Upper lobe of right lung (tissue), 1 donor: ENCODE results near the gene TIPRL. TPM values are rescaled to one million over a fixed set of nuclear protein-coding genes. Genes with fewer than 3 reads are reported as not detected.

ENCODE experiments used
- ATAC-seq: fragments of 200-7000 bp; cut with Tn5 transposase; one replicate; pipeline ENCODE4 v1.9.1; 2020; ENCODE audit warnings: mild to moderate bottlenecking, moderate library complexity
- DNase-seq: peaks from one replicate; pipeline ENCODE4 v3.0.0-alpha.2; 2020
- H3K27ac ChIP-seq: fragments of 200-600 bp; one replicate; pipeline ENCODE4 v1.8.0; 2022
- H3K27me3 ChIP-seq: fragments of 200-600 bp; one replicate; pipeline ENCODE4 v1.8.0; 2022; ENCODE audit warnings: mild to moderate bottlenecking
- H3K36me3 ChIP-seq: fragments of 200-600 bp; one replicate; pipeline ENCODE4 v1.8.0; 2022
- H3K4me1 ChIP-seq: fragments of 200-600 bp; one replicate; pipeline ENCODE4 v1.8.0; 2022
- H3K4me3 ChIP-seq: fragments of 200-600 bp; one replicate; pipeline ENCODE4 v1.8.0; 2022; ENCODE audit warnings: mild to moderate bottlenecking
- H3K9me3 ChIP-seq: fragments of 200-600 bp; one replicate; pipeline ENCODE4 v1.8.0; 2022
- CTCF ChIP-seq: fragments of 200-600 bp; IDR thresholded peaks from one replicate; pipeline ENCODE4 v1.8.0; 2022; ENCODE audit warnings: antibody characterized with exemption
- intact Hi-C: fragments of 100-400 bp; cut with DNase I; formaldehyde crosslinking; loops from one replicate; pipeline ENCODE4 v1.11.0; 2022
- long read RNA-seq: library from polyadenylated mRNA; unstranded; transcript quantifications from one replicate; pipeline ENCODE4 v2.0.0, GENCODE V29; 2021
- total RNA-seq: library from RNA; stranded (reverse); fragmentation: NEBNext Ultra II Directional; extraction: Animal tissue kit (Norgen Biotek cat#: 25700); gene quantifications from one replicate; pipeline ENCODE4 v1.2.1, GENCODE V29; 2021
- donor health status: DM: no; HTN: yes; CAD: no; lungs with severe emphysema.

Gene TIPRL
- total RNA-seq, result 26.9 TPM
- long read RNA-seq, transcript TIPRL-202 (7 exons, 3,032 nt), result major isoform, 18 of 22 reads
- long read RNA-seq, partial matches to known transcripts, result 3 of 22 reads
- long read RNA-seq, other reads (novel, unspliced or antisense), result 1 of 22 reads

GRCh38 chr1:168178638-168179437 lies at the start of gene TIPRL:
TIPRL (plus strand) TSS chr1:168178962; CDS start chr1:168179078, 116 bp downstream.
- Histone ChIP-seq H3K9me3 (no peaks in the 10 kb centered on the region), H3K4me3 (peak within 1 kb of the TSS; percentile 75), H3K4me1 (peaks cover 9% of the 10 kb centered on the region), H3K27ac (peak within 1 kb of the TSS; percentile 84), H3K27me3 (no peaks in the 10 kb centered on the region), H3K36me3 (no peaks in the 10 kb centered on the region)
- ATAC-seq (peak; percentile 99), DNase-seq (peak; percentile 97)
- peak; percentile 60 for TF ChIP-seq CTCF
- intact Hi-C loops, result no loop called here

- H3K27me3 ChIP-seq, result no peaks in the 10 kb centered on the region
- no peak overlapping the region for H3K4me3 ChIP-seq
- DNase-seq (no peak), ATAC-seq (no peak)
- TF ChIP-seq CTCF, result no peak
- no peaks in the 10 kb centered on the region for H3K36me3 ChIP-seq
- intact Hi-C loops, result no loop called here
- H3K27ac ChIP-seq, result no peak overlapping the region
- no peaks in the 10 kb centered on the region for H3K4me1 ChIP-seq
- no peaks in the 10 kb centered on the region for H3K9me3 ChIP-seq
Observed at GRCh38 chr1:168129933-168130332, 48.8 kb upstream of the TIPRL start.

GRCh38 chr1:168134132-168134531 lies 44.6 kb upstream of the TIPRL start:
- no peaks in the 10 kb centered on the region for H3K36me3 ChIP-seq
- peaks cover 7% of the 10 kb centered on the region for H3K4me1 ChIP-seq
- no peak for ATAC-seq
- H3K27ac ChIP-seq, result no peak overlapping the region
- H3K4me3 ChIP-seq, result no peak overlapping the region
- intact Hi-C loops, result no loop called here
- DNase-seq, result no peak
- H3K27me3 ChIP-seq, result no peaks in the 10 kb centered on the region
- no peaks in the 10 kb centered on the region for H3K9me3 ChIP-seq
- no peak for TF ChIP-seq CTCF

GRCh38 chr1:168134642-168135041 lies 44.1 kb upstream of the TIPRL start:
- Histone ChIP-seq H3K4me1 (peaks cover 7% of the 10 kb centered on the region), H3K4me3 (no peak overlapping the region), H3K9me3 (no peaks in the 10 kb centered on the region), H3K36me3 (no peaks in the 10 kb centered on the region), H3K27me3 (no peaks in the 10 kb centered on the region), H3K27ac (no peak overlapping the region)
- TF ChIP-seq CTCF, result no peak
- intact Hi-C loops, result no loop called here
- DNase-seq (no peak), ATAC-seq (no peak)

GRCh38 chr1:168135116-168135920 lies 43.4 kb upstream of the TIPRL start:
- intact Hi-C loops, result no loop called here
- ATAC-seq, result peak; percentile 33

More at GRCh38 chr1:168135116-168135920, 43.4 kb upstream of the TIPRL start:
- Histone ChIP-seq H3K9me3 (no peaks in the 10 kb centered on the region), H3K27ac (no peak overlapping the region), H3K27me3 (no peaks in the 10 kb centered on the region), H3K4me1 (peaks cover 7% of the 10 kb centered on the region), H3K36me3 (no peaks in the 10 kb centered on the region), H3K4me3 (peak overlapping the region; percentile 82)
- TF ChIP-seq CTCF, result no peak
- no peak for DNase-seq
